ENCODE data around the gene SYNGR3.
A peak's percentile ranks its signal among the peaks of the same experiment; 100 is the strongest.
"Not testable (repeated sequence)": the region's sequence is repeated elsewhere in the genome, so short reads cannot be mapped to it uniquely, and the experiment has no call there.

The SYNGR3 gene

DNA sequence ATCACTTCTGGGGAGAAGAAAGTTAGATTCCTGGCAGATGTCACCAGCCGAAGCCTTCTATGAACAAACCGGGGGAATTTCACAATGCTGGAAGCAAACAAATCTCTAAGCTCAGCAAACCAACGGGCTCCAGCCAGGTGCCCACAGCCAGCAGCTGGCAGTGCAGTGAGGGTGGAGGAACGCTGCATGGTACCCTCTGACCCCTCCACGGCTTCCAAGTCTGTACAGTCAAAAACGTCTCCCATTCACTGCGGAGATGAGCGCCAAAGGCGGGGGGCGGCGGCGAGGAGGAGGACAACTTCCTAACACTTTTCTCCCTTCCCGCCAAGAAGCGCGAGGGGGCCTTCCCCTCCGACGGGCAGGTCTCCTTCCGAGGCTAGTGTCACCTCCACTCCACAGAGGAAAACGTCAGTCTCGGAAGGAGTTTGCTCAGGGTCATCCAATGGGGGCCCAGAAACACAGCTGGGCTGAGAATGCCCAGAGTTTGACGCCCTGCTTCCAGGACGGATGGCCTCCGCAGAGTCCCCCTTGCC is 18.9 kb downstream of the SYNGR3 start:
- TF ChIP-seq GATA1 (IDR thresholded peaks at IDR 0.05; ENCODE audit: low read depth, low read length), result no peak
- no peak for TF ChIP-seq POLR2A (IDR thresholded peaks at IDR 0.05; ENCODE audit: low read length)
- peak; percentile 58 to 60 for DNase-seq

DNA sequence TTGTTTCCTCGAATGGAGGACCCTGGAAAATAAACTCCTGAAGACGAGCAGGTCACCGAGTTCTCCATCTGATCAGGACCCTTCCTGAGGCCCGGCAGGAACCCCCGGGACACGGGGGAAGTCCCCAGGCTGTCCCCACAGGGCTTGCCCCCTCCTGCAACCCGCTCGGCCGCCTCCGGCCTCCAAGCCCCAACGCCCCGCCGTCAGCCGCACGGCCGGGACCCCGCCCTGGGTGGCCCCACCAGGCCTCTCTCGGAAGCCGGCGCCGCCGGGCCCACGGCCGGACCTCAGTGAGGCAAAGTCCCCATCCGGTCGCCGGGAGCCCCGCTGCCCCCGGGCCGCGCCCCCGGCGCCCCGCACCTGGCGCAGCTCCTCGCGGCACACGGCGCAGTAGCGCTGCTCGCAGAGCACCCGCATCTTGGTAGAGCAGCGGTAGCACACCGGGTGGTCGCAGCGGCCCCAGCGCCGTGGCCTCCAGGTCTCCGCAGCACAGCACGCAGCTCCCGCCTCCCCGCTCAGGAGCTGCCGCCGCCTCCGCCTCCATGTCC is 19.5 kb downstream of the SYNGR3 start:
- peak; percentile 67 to 69 for DNase-seq
- peak; percentile 32 for TF ChIP-seq POLR2A (IDR thresholded peaks at IDR 0.05; ENCODE audit: low read length)
- no peak for TF ChIP-seq GATA1 (IDR thresholded peaks at IDR 0.05; ENCODE audit: low read depth, low read length)

DNA sequence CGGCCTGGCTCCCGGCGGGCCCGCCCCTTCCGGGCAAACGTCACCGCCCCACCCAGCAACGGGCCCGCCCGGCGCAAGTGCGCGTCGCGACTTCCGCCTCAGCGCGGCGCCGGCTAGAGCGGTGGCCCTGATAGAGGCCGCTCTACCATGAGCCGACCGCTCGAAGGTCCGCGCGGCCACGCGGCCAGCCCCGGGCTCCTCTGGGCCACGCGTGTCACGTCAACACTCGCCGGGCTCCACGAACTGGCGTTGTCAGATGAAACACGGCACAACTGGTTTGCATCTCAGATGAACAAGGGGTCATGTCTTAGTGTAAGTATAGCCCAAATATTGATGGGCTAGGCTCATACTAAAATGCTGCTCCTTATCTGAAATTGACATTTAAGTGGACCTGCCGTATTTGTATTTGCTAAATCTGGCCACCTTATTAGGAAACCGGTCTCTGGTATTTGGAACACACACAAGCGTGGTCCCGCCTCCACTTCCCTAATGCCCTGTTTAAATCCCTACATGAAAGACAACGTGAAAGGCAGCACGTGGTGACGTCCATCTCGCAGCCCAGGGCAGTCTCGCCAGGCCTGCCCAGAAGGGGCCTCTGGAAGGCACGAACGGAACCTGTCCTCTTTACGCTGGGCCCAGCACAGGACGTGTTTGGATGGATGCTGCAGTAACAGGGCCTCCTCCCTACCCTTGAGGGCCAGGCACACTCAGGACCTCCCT is 20.2 kb downstream of the SYNGR3 start, which contains the start of gene ZNF598:
Gene ZNF598 (minus strand): TSS at position 31 of the 720 bp plus-strand sequence.
- peak; percentile 91 to 94 for DNase-seq
- TF ChIP-seq POLR2A (IDR thresholded peaks at IDR 0.05; ENCODE audit: low read length), result peak; percentile 94
- no peak for TF ChIP-seq GATA1 (IDR thresholded peaks at IDR 0.05; ENCODE audit: low read depth, low read length)

DNA sequence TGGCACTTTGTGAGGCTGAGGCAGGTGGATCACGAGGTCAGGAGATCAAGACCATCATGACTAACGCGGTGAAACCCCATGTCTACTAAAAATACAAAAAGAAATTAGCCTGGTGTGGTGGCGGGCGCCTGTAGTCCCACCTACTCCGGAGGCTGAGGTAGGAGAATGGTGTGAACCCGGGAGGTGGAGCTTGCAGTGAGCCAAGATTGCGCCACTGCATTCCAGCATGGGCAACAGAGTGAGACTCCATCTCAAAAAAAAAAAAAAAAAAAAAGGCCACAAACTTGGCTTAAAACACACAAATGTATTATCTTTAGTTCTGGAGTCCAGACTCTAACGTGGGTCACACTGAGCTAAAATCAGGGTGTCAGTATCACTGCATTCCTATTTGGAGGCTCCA is 22.0 kb downstream of the SYNGR3 start:
- not testable (repeated sequence) for DNase-seq

DNA sequence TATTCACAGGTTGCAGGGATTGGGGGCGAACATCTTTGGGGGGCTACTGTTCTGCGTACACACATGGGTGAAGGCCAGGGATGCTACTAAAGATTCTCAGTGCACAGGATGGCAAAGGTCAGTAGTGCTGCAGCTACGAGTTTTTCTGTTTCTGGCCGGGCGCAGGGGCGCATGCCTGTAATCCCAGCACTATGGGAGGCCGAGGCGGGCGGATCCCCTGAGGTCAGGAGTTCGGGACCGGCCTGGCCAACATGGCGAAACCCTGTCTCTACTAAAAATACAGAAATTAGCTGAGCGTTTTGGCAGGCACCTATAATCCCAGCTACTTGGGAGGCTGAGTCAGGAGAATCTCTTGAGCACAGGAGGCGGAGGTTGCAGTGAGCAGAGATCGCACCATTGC is 23.8 kb downstream of the SYNGR3 start:
- no peak for DNase-seq
- TF ChIP-seq POLR2A (IDR thresholded peaks at IDR 0.05; ENCODE audit: low read length), result no peak
- TF ChIP-seq GATA1 (IDR thresholded peaks at IDR 0.05; ENCODE audit: low read depth, low read length), result no peak

DNA sequence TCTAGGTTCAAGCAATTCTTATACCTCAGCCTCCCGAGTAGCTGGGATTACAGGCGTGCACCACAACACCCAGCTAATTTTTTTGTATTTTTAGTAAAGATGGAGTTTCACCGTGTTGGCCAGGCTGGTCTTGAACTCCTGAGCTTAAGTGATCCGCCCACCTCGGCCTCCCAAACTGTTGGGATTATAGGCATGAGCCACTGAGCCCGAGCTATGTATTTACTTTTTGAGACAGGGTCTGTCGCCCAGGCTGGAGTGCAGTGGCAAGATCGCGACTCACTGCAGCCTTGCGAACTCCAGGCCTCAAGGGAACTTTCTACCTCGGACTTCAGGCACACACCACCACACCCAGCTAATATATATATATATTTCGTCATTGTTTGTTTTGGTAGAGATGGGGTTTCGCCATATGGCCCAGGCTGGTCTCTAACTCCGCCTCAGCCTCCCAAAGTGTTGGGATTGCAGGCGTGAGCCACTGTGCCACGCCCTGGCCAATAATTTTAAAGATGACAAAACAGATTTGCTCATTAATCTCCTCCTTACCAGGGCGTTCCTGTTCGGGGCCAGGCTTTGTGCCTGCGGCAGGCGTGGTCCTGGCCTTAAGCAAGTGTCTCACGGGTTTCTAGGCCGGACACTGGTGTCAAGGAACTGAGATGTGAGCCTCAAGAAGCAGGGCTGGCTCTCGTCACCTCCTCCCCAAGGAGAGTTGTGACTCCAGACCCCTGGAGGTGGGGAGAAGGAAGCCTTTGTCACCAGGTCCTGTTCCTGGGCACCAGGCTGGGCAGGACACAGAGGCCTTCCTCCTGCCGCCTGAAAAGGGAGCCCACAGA is 25.6 kb downstream of the SYNGR3 start:
- TF ChIP-seq POLR2A (IDR thresholded peaks at IDR 0.05; ENCODE audit: low read length) (no peak), GATA1 (IDR thresholded peaks at IDR 0.05; ENCODE audit: low read depth, low read length) (no peak)
- no peak for DNase-seq

DNA sequence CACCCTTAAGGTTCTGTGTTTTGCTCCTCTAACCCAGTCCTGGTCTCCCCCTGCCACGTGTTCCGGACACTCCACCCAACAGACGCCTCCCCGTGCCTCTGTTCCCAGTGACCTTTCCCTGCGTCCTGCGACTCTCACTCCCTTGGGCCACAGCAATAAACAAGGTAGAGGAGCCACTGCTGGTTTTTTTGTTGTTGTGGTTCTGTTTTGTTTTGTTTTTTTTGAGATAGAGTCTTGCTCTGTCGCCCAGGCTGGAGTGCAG is 26.1 kb downstream of the SYNGR3 start:
- DNase-seq, result no peak
- TF ChIP-seq POLR2A (IDR thresholded peaks at IDR 0.05; ENCODE audit: low read length) (no peak), GATA1 (IDR thresholded peaks at IDR 0.05; ENCODE audit: low read depth, low read length) (no peak)

DNA sequence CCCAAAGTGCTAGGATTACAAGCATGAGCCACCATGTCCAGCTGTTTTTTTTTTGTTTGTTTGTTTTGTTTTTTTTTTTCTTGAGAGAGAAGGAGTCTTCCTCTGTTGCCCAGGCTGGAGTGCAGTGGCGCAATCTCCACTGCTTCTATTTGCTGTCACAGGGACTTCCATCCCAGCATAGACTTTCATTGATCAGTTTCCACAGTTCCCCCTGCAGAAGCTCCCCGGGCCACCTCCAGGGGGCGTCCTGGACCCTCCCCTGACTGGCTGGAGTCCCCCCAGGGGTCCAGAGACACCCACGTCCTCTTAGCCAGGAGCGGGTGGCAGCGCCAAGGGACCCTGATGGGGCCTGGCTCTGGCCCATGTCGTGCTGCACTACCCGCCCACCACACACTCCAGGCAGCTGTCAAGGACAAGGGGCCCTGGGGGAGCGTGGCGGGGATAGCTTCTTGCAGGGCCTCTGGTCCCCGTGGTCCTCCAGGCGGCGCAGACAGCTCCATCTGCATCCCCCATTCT is 26.7 kb downstream of the SYNGR3 start:
- DNase-seq, result no peak
- TF ChIP-seq POLR2A (IDR thresholded peaks at IDR 0.05; ENCODE audit: low read length) (no peak), GATA1 (IDR thresholded peaks at IDR 0.05; ENCODE audit: low read depth, low read length) (no peak)

DNA sequence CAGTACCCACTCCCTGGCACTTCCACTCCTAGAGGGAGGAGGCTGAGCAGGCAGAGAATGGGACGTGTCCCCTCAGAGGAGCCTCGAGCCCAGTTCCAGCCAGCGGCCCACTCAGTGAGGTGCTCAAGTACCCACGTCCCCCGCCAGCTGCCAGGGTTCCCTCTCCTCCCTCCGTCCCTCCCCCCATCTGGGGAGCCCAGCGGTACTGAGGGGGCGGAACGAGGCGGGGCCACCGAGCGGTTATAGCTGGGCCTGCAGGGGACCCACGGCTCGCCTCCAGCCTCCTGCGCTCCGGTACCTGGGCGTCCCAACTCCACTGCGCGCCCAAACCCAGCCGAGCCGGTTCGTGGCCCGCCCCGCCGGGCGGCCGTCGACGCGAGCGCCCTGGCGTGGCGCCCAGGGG is 29.7 kb downstream of the SYNGR3 start, which contains the start of gene NPW:
Gene NPW (plus strand): TSS at position 268 of the 403 bp plus-strand sequence.
- no peak for DNase-seq
- TF ChIP-seq GATA1 (IDR thresholded peaks at IDR 0.05; ENCODE audit: low read depth, low read length) (no peak), POLR2A (IDR thresholded peaks at IDR 0.05; ENCODE audit: low read length) (no peak)

DNA sequence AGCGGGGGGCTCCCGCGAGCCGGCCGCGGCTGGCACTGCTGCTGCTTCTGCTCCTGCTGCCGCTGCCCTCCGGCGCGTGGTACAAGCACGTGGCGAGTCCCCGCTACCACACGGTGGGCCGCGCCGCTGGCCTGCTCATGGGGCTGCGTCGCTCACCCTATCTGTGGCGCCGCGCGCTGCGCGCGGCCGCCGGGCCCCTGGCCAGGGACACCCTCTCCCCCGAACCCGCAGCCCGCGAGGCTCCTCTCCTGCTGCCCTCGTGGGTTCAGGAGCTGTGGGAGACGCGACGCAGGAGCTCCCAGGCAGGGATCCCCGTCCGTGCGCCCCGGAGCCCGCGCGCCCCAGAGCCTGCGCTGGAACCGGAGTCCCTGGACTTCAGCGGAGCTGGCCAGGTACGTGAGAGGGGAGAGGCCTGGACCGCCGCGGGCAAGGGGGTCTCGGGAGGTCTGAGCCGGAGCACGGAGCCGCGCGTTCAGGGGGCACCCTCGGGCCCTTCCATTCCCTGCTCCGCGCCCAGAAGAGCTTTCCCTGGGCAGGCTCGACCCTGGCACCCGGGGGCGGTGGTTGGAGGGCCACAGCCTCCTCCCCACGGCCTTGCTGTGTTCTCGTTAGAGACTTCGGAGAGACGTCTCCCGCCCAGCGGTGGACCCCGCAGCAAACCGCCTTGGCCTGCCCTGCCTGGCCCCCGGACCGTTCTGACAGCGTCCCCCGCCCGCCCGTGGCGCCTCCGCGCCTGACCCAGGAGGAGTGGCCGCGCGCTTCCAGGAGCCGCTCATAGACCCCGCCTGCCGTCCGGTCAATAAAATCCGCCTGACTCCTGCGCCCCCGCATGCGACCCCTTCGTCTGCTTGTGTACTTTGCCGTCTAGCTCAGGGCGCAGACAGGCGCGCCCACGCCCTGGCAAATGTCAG is 30.4 kb downstream of the SYNGR3 start:
- TF ChIP-seq POLR2A (IDR thresholded peaks at IDR 0.05; ENCODE audit: low read length) (no peak), GATA1 (IDR thresholded peaks at IDR 0.05; ENCODE audit: low read depth, low read length) (no peak)
- DNase-seq, result no peak

DNA sequence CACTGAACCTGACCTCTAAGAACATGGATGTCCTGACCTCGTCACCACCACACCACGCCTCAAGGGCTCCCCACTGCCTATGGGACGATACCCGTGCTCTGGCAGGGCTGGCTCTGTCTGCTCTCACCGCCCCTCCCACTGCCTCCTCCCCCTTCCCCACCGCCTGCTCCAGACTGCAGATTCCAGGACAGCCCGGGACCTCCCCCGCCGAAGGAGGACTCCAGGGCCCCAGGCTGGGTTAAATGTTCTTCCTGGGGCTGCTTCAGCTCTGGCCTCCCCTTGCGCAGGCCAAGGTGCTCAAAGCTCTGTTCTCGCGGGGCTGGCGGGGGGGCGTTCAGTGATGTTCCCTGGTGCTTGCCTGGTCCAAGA is 32.9 kb downstream of the SYNGR3 start:
- TF ChIP-seq GATA1 (IDR thresholded peaks at IDR 0.05; ENCODE audit: low read depth, low read length), result no peak
- DNase-seq, result peak in 1 of 2 experiments; percentile 49

DNA sequence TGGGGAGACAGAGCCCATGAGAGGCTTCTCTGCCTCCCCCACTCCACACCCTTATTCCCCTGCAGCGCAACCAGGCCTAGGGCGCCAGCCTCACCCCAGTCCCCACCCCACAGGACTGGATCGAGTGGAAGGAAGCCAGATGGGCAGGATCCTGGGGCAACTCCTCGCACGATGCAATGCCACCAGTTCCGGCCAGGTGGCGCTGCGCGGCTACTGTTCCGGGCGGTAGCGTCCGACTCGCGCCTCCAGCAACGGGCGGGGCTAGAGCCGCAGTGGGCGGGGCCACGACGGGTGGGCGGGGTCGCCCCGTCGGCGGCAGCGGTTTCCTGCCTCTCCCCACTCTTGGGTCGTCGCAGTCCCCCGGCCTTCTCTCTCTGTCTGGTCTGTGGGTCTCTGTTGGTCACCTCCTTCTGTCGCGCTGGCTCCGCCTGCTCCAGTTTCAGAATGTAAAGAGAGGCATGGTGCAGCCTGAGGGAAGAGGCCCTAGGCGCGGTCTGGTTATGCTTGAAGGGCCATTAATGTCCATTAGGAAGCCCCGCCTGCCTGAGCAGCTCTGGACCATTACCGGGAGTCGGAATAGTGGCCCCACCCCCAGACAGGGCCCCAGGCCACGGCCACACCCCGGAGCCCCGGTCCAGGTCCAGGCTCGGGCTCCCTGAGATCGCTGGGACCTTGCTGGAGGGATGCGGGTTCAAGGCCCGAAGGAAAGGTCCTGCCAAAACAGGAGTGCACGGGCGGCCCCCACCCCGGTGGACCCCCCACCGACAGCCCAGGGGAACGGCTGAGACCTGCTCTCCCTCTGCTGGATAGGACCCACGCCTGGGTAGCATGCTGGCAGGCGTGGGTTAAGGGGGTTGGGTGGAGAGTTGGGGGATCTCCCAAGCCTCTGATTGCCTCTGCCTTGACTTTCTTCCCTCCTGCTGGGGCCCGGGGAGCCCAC is 33.6 kb downstream of the SYNGR3 start:
- TF ChIP-seq POLR2A (IDR thresholded peaks at IDR 0.05; ENCODE audit: low read length) (no peak), GATA1 (IDR thresholded peaks at IDR 0.05; ENCODE audit: low read depth, low read length) (no peak)
- peak; percentile 88 to 95 for DNase-seq

Data from erythroblast (primary cell).